ENCODE results near the gene LSR.
"Not testable (repeated sequence)": the region's sequence is repeated elsewhere in the genome, so short reads cannot be mapped to it uniquely, and the experiment has no call there.

Gene LSR

DNA sequence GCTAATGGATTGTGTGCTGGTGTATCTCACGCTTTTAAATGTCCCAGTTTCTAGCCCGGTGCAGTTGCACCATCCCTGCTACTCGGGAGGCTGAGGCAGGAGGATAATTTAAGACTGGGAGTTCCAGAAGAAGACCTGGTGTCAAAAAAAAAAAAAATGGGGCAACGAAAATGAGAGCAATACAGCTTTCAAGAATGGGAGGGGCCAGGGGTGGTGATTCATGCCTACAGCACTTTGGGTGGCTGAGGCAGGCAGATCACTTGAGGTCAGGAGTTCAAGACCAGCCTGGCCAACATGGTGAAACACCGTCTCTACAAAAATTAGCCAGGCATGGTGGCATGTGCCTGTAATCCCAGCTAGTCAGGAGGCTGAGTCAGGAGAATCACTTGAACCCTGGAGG lies 37.3 kb downstream of the LSR start:
- not testable (repeated sequence) for DNase-seq (ENCODE audit: low read depth)

DNA sequence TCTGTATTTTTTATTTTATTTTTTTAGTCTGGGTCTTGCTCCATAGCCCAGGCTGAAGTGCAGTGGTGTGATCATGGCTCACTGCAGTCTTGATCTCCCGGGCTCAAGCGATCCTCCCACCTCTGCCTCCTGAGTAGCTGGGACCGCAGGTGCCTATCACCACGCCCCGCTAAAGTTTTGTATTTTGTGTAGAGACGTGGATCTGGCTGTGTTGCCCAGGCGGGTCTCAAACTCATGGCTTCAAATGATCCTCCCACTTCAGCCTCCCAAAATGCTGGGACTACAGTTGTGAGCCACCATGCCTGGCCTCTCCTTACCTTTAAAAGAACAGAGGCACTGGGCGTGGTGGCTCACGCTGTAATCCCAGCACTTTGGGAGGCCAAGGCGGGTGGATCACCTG lies 38.9 kb downstream of the LSR start:
- no peak for DNase-seq (ENCODE audit: low read depth)

DNA sequence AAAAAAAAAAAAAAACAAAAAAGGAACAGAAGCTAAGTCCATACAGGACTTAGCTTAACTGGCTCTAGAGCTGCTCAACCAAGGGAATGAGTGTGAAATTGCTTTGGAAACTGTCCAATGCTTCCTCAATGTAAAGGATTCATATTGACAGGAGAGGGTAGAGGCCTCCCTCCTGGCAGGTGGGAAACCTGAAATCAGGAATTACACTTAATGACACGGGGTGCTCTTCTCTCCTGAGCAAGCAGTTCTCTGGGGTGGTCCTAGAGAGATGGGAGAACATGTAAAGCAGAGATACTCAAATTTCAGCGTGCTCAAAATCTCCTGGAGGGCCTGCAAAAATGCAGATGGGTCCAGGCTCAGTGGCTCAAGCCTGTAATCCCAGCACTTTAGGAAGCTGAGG lies 39.5 kb downstream of the LSR start:
- DNase-seq (ENCODE audit: low read depth): no peak

DNA sequence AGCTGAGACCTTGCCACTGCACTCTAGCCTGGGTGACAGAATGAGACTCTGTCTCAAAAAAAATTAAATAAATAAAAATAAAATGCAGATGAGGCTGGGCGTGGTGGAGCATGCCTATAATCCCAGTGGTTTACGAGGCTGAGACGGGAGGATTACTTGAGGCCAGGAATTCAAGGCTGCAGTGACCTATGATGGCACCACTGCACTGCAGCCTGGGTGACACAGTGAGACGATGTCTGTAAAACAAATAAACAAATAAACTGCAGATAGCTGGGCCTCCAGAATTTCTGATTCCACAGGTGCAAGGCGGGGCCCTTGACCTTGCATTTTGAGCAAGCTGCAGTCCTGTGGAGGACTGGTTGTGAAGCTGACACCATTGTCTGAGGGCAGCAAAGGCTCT lies 40.1 kb downstream of the LSR start:
- DNase-seq (ENCODE audit: low read depth): no peak

DNA sequence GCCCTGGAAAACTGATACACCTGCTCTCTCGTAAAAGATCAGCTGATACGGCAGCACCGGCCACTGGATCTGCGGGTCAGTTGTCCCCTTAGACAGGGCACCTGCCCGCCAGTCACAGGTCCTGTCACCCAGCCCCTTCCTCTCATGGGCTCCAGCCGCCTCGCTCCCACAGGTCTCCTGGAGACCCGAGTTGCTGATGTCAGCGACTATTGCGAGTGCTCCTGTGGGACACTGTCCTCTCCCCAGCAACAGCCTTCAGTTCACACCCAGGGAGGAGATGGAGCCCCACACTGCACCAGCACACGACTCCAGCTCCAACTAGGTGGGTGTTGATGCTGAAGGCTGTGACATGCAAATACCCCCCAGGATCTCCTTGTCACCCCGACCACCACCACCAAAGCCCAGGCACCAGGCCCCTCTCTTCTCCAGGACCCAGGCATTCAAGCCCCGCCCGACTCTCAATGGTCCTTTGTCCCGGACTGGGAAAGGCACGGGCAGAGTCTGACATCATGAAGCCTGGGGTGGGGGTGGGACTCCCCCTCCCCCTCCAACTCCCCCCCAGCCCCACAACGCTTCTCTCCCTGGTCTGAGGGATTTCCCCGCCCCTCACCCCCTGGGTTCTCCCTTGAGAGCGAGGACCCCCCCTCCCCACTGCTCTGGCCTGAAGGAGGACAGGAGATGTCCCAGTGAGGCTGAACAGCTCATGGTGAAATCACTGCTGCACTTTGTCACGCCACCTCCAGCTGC lies 41.8 kb downstream of the LSR start:
- DNase-seq (ENCODE audit: low read depth): no peak

DNA sequence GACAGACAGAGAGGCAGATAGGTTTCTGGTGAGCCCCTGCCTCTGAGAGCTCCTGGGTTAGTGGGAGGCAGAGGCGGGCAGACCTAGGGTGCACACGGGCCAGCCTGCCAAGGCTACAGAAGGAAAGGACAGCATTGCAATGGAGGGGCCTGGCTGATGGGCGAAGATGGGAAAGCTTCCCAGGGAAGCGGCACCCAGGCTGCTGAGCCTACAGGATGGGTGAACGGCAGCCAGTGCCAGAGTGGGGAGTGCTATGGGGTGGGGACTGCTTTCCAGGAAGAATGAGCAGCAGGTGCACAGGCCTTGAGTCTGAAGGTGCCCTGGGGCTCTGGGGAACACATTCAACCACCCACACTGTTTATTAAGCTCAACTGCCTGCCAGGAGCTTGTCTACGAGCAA lies 42.5 kb downstream of the LSR start:
- DNase-seq (ENCODE audit: low read depth): no peak

DNA sequence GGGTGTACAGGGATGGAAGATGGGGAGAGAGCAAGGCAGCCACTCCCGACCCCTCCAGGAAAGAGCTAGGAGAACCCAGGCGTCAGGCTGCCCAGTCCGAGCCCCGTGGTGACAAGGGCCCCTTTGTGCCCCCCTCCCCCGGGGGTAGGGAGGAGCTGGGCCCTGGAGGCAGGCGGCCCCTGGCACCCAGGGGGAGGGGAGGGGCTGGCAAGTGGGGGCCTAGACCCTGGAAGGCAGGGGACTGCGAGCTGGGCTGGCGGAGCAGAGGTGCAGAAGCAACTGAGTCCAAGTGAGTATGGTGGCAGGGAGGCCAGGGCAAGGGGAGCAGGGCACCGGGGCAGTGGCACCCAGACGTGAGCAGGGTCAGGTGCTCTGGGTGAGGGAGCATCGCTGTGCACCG lies 43.1 kb downstream of the LSR start, which contains the start of gene MAG:
MAG (plus strand) TSS at position 246 of the 400 bp plus-strand sequence. CDS start 3,248 bp downstream, outside the sequence.
- no peak for DNase-seq (ENCODE audit: low read depth)

DNA sequence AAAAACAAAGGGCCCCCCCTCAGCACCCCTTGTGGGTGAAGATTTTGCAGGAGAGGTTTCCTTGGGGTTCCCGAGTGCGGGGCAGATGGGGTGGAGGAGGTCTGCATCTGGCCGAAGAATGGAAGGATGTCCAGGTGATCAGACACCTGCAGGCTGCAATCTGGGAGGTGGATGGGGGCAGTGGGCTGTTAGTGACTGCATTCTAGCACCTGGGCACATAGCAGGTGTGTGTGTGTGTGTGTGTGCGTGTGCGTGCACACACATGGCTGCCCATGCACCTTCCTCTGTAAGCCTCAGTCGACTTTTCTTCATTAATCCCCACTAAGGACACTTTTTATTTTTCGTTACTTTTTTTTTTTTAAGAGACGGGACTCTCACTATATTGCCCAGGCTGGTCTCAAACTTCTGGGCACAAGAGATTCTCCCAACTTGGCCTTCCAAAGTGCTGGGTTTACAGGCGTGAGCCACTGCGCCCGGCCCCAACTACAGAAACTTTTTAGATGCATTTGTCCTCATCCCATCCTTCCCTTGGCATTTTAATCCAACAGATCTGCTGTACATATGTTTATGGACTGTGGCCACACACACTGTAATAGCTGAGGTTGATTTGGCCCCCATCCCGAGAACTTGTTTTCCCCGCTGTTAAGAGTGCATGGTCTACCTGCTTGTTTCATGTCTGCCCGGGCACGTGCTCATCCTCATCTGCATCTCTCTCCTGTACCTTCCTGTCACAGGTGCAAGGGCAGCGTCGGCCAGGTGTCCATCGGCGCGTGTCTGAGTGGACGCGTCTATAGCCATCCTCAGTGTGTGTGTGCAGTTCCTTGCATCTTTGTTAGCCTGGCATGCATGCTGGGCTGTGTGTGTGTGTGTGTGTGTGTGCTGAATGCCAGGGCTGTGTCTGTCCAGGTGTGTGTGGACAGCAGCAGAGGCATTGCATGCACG lies 43.9 kb downstream of the LSR start:
- no peak for DNase-seq (ENCODE audit: low read depth)

DNA sequence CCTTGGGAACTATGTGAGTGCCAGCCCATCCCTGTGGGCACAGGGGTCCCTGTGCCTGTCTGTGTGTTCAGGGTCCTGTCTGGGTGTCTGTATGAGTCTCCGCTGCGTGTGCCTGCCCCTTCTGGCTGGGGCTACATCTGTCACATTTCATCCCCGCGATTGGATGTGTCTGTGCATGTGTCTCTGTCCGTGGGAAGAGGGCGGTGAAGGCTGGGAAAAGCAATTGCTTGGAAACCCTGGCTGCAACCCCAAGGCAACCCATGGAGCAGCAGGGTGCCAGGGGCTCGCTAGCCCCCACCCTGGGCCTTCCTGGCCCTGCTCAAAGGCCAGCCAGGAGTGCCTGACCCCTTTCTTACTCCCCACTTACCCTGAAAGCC lies 44.5 kb downstream of the LSR start:
- no peak for DNase-seq (ENCODE audit: low read depth)

DNA sequence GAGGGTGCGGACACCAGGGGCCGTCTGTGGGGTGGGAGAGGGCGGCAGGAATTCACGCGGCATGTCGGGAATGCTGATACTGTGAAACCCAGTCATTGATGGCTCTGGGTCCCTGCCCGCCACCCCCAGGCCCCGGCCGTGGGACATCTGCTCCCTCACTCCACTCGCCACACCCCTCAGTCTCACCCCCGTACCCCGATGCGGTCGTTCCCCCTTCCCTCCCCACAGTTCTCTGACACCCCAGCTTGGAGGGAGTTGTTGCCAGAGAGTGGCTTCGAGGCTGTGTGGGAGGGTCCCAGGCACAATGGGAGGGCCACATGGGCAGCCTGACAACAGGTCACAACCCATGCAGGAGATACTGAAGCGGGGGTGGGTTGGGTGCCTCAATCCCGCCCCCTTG lies 45.0 kb downstream of the LSR start:
- no peak for DNase-seq (ENCODE audit: low read depth)

DNA sequence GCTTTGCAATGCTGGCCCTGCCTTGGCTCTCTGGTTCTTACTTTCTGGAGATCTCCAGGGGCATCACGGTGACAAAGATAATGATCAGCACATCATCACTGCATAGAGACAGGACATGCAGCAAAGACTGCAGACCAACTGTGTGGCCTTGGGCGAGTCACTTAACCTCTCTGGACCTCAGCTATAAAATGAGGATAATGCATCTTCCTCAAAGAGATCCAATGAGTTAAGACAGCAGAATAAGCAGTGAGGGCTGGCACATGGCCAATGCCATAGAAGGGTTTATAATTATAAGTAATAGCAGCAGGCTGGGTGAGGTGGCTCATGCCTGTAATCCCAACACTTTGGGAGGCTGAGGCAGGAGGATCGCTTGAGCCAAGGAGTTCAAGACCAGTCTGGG lies 45.5 kb downstream of the LSR start:
- no peak for DNase-seq (ENCODE audit: low read depth)

DNA sequence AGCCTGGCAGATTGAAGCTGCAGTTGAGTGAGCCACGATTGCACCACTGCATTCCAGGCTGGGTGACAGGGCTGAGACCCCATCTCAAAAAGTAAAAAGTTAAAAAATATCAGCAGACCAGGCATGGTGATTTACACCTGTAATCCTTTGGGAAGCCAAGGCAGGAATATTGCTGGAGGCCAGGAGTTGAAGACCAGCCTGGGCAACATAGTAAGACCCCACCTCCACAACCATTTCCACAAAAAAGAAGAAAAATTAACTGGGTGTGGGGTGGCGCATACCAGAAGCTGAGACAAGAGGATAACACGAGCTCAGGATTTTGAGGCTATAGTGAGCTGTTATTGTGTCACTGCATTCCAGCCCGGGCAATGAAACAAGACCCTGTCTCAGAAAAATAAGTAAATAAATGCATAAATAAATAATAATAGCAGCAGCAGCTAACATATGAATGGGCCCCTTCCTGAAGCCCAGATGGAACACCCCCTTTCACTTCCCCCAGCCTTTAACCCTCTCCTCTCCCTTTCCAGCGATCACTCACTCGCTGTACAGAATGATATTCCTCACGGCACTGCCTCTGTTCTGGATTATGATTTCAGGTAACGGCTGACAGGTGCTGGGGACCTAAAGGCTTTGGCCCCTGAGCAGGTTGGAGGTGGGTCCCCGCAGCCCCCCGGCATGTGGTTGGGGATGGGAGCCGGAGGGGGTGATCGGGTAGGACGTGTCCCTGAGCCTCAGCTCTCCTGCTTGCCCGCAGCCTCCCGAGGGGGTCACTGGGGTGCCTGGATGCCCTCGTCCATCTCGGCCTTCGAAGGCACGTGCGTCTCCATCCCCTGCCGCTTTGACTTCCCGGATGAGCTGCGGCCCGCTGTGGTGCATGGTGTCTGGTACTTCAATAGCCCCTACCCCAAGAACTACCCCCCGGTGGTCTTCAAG lies 46.3 kb downstream of the LSR start:
- DNase-seq (ENCODE audit: low read depth): no peak

DNA sequence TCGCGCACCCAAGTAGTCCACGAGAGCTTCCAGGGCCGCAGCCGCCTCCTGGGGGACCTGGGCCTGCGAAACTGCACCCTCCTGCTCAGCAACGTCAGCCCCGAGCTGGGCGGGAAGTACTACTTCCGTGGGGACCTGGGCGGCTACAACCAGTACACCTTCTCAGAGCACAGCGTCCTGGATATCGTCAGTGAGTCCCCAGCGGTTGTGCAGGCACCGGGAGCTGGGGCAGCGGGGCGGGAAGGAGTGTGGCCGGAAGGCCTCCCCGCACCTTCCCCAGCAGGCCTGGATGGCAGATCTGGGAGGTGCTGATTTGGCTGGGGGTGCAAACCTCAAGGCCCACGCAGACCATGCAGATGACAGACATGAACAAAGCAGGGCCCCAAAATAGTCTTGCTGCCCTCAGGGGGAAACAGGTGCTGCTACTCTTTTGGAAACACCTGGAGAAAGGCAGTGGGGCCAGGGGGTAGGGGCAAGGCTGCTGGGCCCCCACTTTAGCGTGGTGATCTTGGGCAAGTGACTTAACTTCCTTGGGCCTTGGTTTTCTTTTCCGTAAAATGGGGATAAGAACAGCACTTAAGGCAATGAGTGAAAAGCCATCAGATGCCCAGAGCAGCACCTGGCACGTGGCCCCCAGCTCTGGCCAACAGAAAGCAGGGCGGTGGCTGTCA lies 47.1 kb downstream of the LSR start:
- peak; percentile 15 for DNase-seq (ENCODE audit: low read depth)

DNA sequence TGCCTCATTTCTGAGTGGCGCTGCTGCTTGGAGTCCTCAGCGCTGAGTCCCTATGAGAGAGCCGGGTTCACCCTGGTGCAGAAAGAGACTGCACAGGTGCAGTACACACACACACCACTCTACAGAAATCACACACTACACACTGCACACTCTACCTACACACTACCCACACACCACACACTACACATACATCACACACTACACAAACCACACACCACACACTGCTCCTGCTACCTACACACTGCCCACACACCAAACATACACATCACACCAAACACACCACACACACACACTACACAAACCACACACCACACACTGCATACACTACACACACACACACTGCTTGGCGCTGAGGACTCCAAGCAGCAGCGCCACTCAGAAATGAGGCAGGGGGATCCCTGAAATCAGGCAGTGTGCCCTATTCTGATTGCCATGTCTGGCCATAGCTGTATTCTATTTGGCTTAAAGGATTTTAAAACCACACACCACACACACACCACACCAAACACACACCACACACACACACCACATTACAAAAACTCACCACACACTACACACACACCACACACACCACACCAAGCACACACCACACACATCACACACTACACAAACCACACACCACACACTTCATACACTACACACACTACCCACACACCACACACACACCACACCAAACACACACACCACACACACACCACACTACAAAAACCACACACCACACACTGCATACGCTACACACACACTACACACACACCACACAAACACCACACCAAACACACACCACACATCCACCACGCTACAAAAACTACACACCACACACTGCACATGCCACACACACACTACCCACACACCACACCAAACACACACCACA lies 48.1 kb downstream of the LSR start:
- no peak for DNase-seq (ENCODE audit: low read depth)

DNA sequence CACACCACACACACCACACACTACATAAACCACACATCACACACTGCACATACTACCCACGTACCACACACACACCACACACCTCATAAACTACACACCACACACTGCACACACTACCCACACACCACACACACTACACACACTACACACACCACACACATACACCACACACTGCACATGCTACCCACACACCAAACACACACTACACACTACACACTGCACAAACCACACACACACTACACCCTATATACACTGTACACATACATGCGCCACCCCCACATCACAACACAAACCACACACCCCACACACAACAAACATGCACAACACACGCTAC lies 48.7 kb downstream of the LSR start:
- DNase-seq (ENCODE audit: low read depth): no peak

DNA sequence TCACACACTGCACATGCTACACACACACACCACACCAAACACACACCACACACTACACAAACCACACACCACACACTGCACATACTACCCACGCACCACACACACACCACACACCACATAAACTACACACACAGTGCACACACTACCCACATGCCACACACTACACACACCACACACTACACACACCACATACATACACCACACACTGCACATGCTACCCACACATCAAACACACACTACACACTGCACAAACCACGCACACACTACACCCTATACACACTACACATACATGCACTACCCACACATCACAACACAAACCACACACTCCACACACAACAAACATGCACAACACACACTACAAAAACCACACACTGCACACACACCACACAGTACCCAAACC lies 49.1 kb downstream of the LSR start:
- DNase-seq (ENCODE audit: low read depth): no peak

DNA sequence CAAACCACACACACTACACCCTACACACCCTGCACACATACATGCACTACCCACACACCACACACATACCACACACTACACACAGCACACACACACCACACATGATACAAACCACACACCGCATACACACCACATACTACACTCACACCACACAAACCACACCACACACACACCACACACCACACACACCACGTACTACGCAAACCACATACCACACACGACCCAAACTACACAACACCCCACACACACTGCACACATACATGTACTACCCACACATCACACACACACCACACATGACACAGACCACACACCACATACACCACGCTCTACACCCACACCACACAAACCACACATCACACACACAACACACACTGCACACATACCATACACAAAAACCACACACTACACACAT lies 49.8 kb downstream of the LSR start:
- DNase-seq (ENCODE audit: low read depth): no peak

DNA sequence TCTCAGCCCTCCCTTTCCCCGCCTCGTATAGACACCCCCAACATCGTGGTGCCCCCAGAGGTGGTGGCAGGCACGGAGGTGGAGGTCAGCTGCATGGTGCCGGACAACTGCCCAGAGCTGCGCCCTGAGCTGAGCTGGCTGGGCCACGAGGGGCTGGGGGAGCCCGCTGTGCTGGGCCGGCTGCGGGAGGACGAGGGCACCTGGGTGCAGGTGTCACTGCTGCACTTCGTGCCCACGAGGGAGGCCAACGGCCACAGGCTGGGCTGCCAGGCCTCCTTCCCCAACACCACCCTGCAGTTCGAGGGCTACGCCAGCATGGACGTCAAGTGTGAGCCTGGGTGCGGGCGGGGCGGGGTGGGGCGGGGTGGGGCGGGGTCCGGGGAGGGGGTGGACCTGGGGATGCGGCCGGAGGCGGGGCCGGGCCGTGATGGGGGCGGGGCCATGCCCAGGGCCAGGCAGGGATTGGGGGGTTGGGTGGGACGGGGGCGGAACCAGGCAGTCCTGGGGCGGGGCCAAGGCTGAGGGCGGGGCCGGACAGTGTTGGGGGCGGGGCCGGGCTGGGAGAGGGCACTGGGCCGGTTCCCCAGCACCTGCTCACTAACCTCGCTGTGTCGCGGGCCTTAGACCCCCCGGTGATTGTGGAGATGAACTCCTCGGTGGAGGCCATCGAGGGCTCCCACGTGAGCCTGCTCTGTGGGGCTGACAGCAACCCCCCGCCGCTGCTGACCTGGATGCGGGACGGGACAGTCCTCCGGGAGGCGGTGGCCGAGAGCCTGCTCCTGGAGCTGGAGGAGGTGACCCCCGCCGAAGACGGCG lies 50.9 kb downstream of the LSR start:
- DNase-seq (ENCODE audit: low read depth): no peak

DNA sequence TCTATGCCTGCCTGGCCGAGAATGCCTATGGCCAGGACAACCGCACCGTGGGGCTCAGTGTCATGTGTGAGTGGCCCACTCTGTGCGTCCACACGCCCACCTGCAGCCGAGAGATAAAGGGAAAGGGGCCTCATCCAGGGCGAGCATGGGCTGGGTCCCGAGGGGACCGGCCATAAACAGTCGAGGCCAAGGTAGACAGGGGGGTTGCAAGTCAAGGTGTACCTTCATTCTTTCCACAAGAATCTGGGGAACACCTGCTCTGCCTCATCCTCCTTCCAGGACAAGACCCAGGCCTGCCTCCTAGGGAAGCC lies 51.5 kb downstream of the LSR start:
- DNase-seq (ENCODE audit: low read depth): no peak

DNA sequence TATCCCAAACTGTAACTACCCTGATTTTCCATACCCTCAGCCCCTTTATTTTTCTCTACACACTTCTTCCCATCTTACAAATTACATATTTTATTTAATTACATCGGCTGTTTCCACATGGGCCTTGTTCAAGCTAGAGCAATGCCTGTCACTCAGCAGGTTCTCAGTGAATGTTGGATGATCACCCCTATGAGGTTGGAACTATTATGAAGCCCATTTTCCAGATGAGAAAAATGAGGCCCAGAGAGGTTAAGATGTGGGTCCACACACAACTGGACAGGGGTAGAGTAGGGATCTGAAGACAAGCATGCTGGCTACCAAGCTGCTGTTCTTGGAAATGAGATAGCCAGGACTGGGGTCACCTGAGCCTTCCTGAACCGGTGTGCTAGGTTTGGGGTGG lies 53.2 kb downstream of the LSR start:
- DNase-seq (ENCODE audit: low read depth): no peak
